HepG2 (cell line): ENCODE measurements around the gene SDHAF1. TPM values are rescaled to one million over a fixed set of nuclear protein-coding genes. Genes with fewer than 3 reads are reported as not detected.

ENCODE experiments used
- BHLHE40 ChIP-seq: IDR thresholded peaks from 2 replicates; pipeline ENCODE4 v1.6.1; 2011; ENCODE audit warnings: low read length, improper control_type of control experiment
- CCDC6 ChIP-seq: sonication (generic); formaldehyde crosslinking; IDR thresholded peaks from 2 replicates; pipeline ENCODE4 v1.8.1; 2022; ENCODE audit warnings: mild to moderate bottlenecking, missing genetic modification reagents, moderate library complexity
- EED ChIP-seq: sonication (generic); formaldehyde crosslinking; IDR thresholded peaks from 2 replicates; pipeline ENCODE4 v1.5.0; 2020; ENCODE audit warnings: mild to moderate bottlenecking, missing genetic modification reagents
- FOXO1 ChIP-seq: sonication (generic); formaldehyde crosslinking; IDR thresholded peaks from 2 replicates; pipeline ENCODE4 v1.4.0; 2020; ENCODE audit warnings: missing genetic modification reagents
- KLF13 ChIP-seq: sonication (generic); formaldehyde crosslinking; IDR thresholded peaks from 2 replicates; pipeline ENCODE4 v1.4.0; 2020; ENCODE audit warnings: mild to moderate bottlenecking, missing genetic modification reagents
- LRRFIP1 ChIP-seq: sonication (generic); formaldehyde crosslinking; conservative IDR thresholded peaks from 2 replicates; pipeline ENCODE4 v1.4.0; 2020; ENCODE audit warnings: missing genetic modification reagents
- RAD21 ChIP-seq: fragments of 450-650 bp; formaldehyde crosslinking; IDR thresholded peaks from 2 replicates; pipeline ENCODE4 v1.5.0; 2020; ENCODE audit warnings: mild to moderate bottlenecking
- SMARCC2 ChIP-seq: fragments of 450-650 bp; IDR thresholded peaks from 2 replicates; pipeline ENCODE4 v1.6.1; 2017; ENCODE audit warnings: antibody characterized with exemption, mild to moderate bottlenecking
- SNAPC5 ChIP-seq: sonication (generic); formaldehyde crosslinking; IDR thresholded peaks from 2 replicates; pipeline ENCODE4 v1.8.1; 2023; ENCODE audit warnings: mild to moderate bottlenecking, missing genetic modification reagents, borderline replicate concordance
- TGIF2 ChIP-seq: IDR thresholded peaks from 2 replicates; pipeline ENCODE4 v1.6.1; 2016; ENCODE audit warnings: control low read depth, missing compliant biosample characterization
- TP53 ChIP-seq: sonication (generic); formaldehyde crosslinking; conservative IDR thresholded peaks from 2 replicates; pipeline ENCODE4 v1.4.0; 2020; ENCODE audit warnings: missing genetic modification reagents
- TSC22D2 ChIP-seq: sonication (generic); formaldehyde crosslinking; IDR thresholded peaks from 2 replicates; pipeline ENCODE4 v1.5.1; 2020; ENCODE audit warnings: missing genetic modification reagents, mild to moderate bottlenecking, borderline replicate concordance
- ZNF407 ChIP-seq: sonication (generic); formaldehyde crosslinking; IDR thresholded peaks from one replicate; pipeline ENCODE4 v1.5.1; 2020; ENCODE audit warnings: mild to moderate bottlenecking, missing genetic modification reagents; ENCODE audit errors: not compliant biosample characterization
- ZNF432 ChIP-seq: sonication (generic); formaldehyde crosslinking; IDR thresholded peaks from 2 replicates; pipeline ENCODE4 v1.5.0; 2020; ENCODE audit warnings: missing genetic modification reagents, mild to moderate bottlenecking, borderline replicate concordance
- ZNF503 ChIP-seq: sonication (generic); formaldehyde crosslinking; IDR thresholded peaks from 2 replicates; pipeline ENCODE4 v1.4.0; 2020; ENCODE audit warnings: missing genetic modification reagents
- ZNF562 ChIP-seq: sonication (generic); formaldehyde crosslinking; IDR thresholded peaks from 2 replicates; pipeline ENCODE4 v1.8.0; 2022; ENCODE audit warnings: missing genetic modification reagents, borderline replicate concordance
- ZNF605 ChIP-seq: sonication (generic); formaldehyde crosslinking; IDR thresholded peaks from 2 replicates; pipeline ENCODE4 v1.8.0; 2022; ENCODE audit warnings: mild to moderate bottlenecking, missing genetic modification reagents
- polyA plus RNA-seq, 8 experiments: library from polyadenylated mRNA; depleted of rRNA in 3 of 8; stranded (reverse) in 7 of 8; unstranded in 1 of 8; fragments of >200 nt; fragmentation: Illumina TruSeq in 4 of 8; extraction: Trizol in 4 of 8; gene quantifications; 2 replicates each; pipeline versions ENCODE4 v1.2.1 to v1.2.3, GENCODE V29; 2011 to 2016; ENCODE audit warnings: low read depth in 4 of 8, missing spikeins in 1 of 8, mixed read lengths in 1 of 8; ENCODE audit not compliant: insufficient read depth in 1 of 8
- total RNA-seq, 5 experiments: library from RNA; depleted of rRNA; stranded (reverse); fragments of >200 nt; fragmentation: Illumina TruSeq; extraction: Trizol; gene quantifications; 2 replicates each; pipeline ENCODE4 v1.2.3, GENCODE V29; 2016; ENCODE audit warnings: low read depth in 1 of 5

The SDHAF1 gene
- total and polyA plus RNA-seq, 2 of the 13 experiments (the other 11 are each of a cell fraction or from before 2014, with no cell fraction given), result 17.8 to 22.8 TPM

GRCh38 chr19:36008336-36008978 lies 13.5 kb downstream of the SDHAF1 start, which contains the start of gene SYNE4 (continued):
- TF ChIP-seq LRRFIP1 (CRISPR knock-in tag) (no peak), RAD21 (CRISPR knock-in tag) (no peak), BHLHE40 (0 out of 2 replicates have a peak, but pooled peaks have one; percentile 16), FOXO1 (CRISPR knock-in tag) (0 out of 2 replicates have a peak, but pooled peaks have one; percentile 39), EED (CRISPR knock-in tag) (no peak), TP53 (CRISPR knock-in tag) (0 out of 2 replicates have a peak, but pooled peaks have one; percentile 44), TGIF2 (CRISPR knock-in tag) (0 out of 2 replicates have a peak, but pooled peaks have one; percentile 29), ZNF432 (CRISPR knock-in tag) (no peak), ZNF503 (no peak), SMARCC2 (no peak), SNAPC5 (CRISPR knock-in tag) (no peak), CCDC6 (no peak), KLF13 (CRISPR knock-in tag) (no peak), TSC22D2 (CRISPR knock-in tag) (peak; percentile 72; the same call in 1 of the 2 replicates), ZNF562 (CRISPR knock-in tag) (no peak), ZNF605 (no peak; the same call in 1 of the 2 replicates), ZNF407 (CRISPR knock-in tag) (peak; percentile 74)
